Measurements from ENCODE around the gene CTNNBL1. TPM values are rescaled to one million over a fixed set of nuclear protein-coding genes. Genes with fewer than 3 reads are reported as not detected.
"Not testable (repeated sequence)": the region's sequence is repeated elsewhere in the genome, so short reads cannot be mapped to it uniquely, and the experiment has no call there.

Gene CTNNBL1
- total and polyA plus RNA-seq, 12 donors: 42.2 to 104 (median 52.0) TPM

DNA sequence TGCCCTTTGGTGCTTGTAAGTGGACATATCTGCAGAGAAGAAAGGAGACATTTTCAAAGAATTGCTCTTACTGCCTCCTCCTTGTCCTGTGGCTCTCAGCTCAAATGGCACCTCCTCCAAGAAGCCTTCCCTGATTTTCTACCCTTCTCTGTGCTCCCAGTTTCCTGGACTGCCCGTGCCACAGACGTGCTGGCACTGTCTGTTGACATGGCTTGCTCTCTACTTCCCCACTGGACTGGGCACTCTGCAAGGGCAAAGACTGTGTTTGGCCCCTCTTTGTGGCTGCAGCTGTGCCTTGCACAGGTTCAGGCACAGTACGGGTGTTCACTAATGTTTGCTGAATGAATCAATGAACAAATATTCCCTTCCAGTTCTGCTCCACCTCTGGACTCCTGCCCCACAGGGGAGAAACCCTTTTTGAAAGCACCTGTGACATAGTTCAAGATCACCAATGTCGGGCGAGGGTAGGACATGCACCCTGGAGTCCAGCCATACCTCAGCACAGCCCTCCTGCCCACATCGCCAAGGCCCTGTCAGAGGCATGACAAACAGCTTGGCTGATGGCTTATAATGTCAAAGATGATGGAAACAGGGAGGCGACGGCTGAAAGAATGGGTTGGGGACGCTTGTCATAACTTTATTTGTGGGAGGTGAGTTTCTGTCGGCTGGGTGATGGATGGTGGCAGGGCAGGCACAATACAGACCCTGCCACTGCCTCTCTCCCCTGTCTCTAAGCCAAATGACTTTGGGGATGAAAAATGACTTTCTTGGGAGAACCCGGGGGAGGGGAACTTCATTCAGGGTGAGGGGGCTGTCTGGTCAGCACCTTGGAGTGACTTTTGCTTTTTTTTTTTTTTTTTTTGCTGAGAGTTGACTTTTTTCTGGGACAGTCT lies 15.6 kb upstream of the CTNNBL1 start:
- Histone ChIP-seq H3K27me3 (peaks cover 0 to 38% (median 7%) of the 10 kb centered on the region in 7 donors), H3K27ac (no peak overlapping the region), H3K36me3 (no peaks in the 10 kb centered on the region), H3K4me3 (no peak overlapping the region), H3K4me1 (no peaks in the 10 kb centered on the region), H3K9me3 (no peaks in the 10 kb centered on the region)
- TF ChIP-seq, protein P1, sequence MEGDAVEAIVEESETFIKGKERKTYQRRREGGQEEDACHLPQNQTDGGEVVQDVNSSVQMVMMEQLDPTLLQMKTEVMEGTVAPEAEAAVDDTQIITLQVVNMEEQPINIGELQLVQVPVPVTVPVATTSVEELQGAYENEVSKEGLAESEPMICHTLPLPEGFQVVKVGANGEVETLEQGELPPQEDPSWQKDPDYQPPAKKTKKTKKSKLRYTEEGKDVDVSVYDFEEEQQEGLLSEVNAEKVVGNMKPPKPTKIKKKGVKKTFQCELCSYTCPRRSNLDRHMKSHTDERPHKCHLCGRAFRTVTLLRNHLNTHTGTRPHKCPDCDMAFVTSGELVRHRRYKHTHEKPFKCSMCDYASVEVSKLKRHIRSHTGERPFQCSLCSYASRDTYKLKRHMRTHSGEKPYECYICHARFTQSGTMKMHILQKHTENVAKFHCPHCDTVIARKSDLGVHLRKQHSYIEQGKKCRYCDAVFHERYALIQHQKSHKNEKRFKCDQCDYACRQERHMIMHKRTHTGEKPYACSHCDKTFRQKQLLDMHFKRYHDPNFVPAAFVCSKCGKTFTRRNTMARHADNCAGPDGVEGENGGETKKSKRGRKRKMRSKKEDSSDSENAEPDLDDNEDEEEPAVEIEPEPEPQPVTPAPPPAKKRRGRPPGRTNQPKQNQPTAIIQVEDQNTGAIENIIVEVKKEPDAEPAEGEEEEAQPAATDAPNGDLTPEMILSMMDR (IDR thresholded peaks at IDR 0.05): no peak
- no peak for DNase-seq
- intact Hi-C loops (cut with DNase I): loop anchor here in 1 of 10 donors (10.0 kb wide), 1 partner anchor 57 kb away; no protein-coding TSS in a partner anchor
- WGBS, 2 donors: 55 to 68% methylated on average over 11 of the region's 11 CpGs
- ATAC-seq: no peak

GRCh38 chr20:37679751-37680150 lies 14.1 kb upstream of the CTNNBL1 start:
- intact Hi-C loops (cut with DNase I): loop anchor here in 1 of 10 donors (10.0 kb wide), 1 partner anchor 55 kb away; no protein-coding TSS in a partner anchor
- H3K27me3 ChIP-seq: peaks cover 0 to 45% (median 7%) of the 10 kb centered on the region in 7 donors
- not testable (repeated sequence) for DNase-seq, H3K4me1 ChIP-seq, H3K27ac ChIP-seq, ATAC-seq, H3K4me3 ChIP-seq, H3K9me3 ChIP-seq, H3K36me3 ChIP-seq
- WGBS, 2 donors: 82 to 83% methylated on average over 4 of the region's 4 CpGs

DNA sequence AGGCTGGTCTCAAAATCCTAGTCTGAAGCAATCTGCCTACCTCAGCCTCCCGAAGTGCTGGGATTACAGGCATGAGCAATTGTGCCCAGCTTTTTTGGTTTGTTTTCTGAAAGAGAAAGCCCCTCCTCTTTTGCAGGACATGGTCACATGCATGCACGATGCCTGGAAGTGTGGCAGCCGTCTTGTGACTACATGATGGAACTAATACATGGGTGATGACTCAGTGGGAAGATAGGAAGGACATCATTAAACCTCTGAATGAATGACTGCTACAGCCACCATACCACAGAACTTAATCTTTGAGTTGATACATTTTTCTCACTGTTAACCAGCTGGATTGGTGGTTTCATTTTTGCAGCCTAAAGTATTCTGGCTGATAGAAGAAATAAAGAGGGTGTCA lies 13.4 kb upstream of the CTNNBL1 start:
- H3K36me3 ChIP-seq: no peaks in the 10 kb centered on the region
- H3K27me3 ChIP-seq: peaks cover 0 to 45% (median 7%) of the 10 kb centered on the region in 7 donors
- no peaks in the 10 kb centered on the region for H3K9me3 ChIP-seq
- TF ChIP-seq, protein P1 (IDR thresholded peaks at IDR 0.05): no peak
- intact Hi-C loops (cut with DNase I): no loop called here
- H3K27ac ChIP-seq: no peak overlapping the region
- WGBS, 2 donors: 31 to 39% methylated on average over 3 of the region's 3 CpGs
- ATAC-seq (no peak), DNase-seq (no peak)
- no peaks in the 10 kb centered on the region for H3K4me1 ChIP-seq
- no peak overlapping the region for H3K4me3 ChIP-seq

DNA sequence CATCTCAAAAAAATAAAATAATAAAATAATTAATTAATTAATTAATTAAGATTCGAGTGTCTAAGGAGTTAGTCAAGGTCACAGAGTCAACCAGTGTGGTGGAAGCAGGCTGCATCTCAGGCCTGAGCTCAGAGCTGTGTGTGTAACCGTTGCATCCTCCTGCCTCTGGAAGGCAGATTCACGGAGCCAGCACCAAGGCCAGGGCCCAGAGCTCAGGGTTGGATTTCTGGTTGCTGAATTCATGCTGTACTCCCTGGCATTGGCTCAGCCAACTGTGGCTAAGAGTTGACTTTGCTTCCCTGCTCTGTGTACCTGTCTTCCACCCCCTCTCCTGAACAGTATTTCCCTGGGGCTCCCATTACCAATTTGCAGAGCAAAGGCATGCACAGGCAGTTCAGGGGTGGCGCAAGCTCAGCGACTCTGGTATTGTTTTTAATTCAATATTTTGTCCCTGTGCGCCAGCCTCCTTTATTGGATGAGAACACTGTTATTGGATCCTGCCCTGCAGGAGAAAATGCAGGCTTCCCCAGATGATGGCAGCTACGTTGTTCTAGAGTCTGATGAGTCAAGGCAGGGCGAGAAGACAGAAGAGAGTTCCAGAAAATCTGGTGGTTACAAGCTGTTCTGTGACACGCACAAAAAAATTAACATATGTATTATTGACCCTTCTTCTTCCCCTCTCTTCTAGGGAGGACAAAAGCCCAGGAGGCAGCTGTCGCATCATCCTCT lies 12.3 kb upstream of the CTNNBL1 start:
- Histone ChIP-seq H3K9me3 (no peaks in the 10 kb centered on the region), H3K27me3 (peaks cover 0 to 45% (median 7%) of the 10 kb centered on the region in 7 donors), H3K4me3 (no peak overlapping the region), H3K27ac (no peak overlapping the region), H3K36me3 (no peaks in the 10 kb centered on the region), H3K4me1 (no peaks in the 10 kb centered on the region)
- DNase-seq: no peak
- no peak for ATAC-seq
- intact Hi-C loops (cut with DNase I): no loop called here
- TF ChIP-seq, protein P1 (IDR thresholded peaks at IDR 0.05): no peak
- WGBS, 2 donors: 65 to 70% methylated on average over 10 of the region's 10 CpGs

DNA sequence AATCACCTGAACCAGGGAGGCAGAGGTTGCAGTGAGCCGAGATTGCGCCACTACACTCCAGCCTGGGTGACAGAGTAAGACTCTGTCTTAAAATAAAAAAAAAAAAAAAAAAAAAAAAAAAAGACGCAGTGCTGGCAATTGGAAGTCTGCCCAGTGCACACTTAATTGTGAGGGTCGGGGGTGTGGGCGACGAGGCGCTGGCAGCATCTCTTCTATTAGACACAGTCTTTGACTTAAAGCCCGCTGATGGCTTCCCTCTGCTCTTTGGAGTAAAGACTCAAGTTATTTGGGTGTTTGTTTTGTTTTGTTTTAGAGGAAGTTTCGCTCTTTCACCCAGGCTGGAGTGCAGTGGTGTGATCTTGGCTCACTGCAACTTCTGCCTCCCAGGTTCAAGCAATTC lies 10.7 kb upstream of the CTNNBL1 start:
- H3K36me3 ChIP-seq; H3K27ac ChIP-seq; H3K9me3 ChIP-seq; H3K4me1 ChIP-seq; DNase-seq; intact Hi-C loops (cut with DNase I); H3K4me3 ChIP-seq; ATAC-seq: not testable (repeated sequence)
- peaks cover 0 to 40% (median 7%) of the 10 kb centered on the region in 7 donors for H3K27me3 ChIP-seq
- WGBS, 2 donors: 57% methylated on average over 8 to 9 of the region's 9 CpGs

Measured in heart right ventricle (tissue), 16 donors.